Fibroblast of villous mesenchyme (primary cell): ENCODE measurements around the gene SEMA5B. TPM values are rescaled to one million over a fixed set of nuclear protein-coding genes. Genes with fewer than 3 reads are reported as not detected.

ENCODE experiments used
- DNase-seq: peaks from one replicate; pipeline ENCODE4 v3.0.0-alpha.2; 2010; ENCODE audit warnings: low read depth
- H3K4me3 ChIP-seq: 2 replicates; pipeline ENCODE4 v1.5.1; 2011; ENCODE audit warnings: low read depth, mild to moderate bottlenecking, low read length
- CTCF ChIP-seq: IDR thresholded peaks from 2 replicates; pipeline ENCODE4 v1.5.1; 2012; ENCODE audit warnings: low read depth, mild to moderate bottlenecking, low read length; ENCODE audit not compliant: insufficient read depth
- total RNA-seq: library from RNA; depleted of rRNA; stranded (reverse); fragments of >200 nt; gene quantifications from 2 replicates; pipeline ENCODE4 v1.2.3, GENCODE V29; 2012

Gene SEMA5B
- total RNA-seq, 1 donor = not detected

- no peak for DNase-seq
- no peak overlapping the region for H3K4me3 ChIP-seq
- no peak for TF ChIP-seq CTCF
Measured at GRCh38 chr3:122862381-122862780, 165.2 kb downstream of the SEMA5B start.

Other genes with a start within 250 kb of the SEMA5B start
- 6.0 and 6.4 TPM in 2 replicates for gene HSPBAP1, start 233.9 kb downstream of the SEMA5B start, total RNA-seq
- gene SLC49A4, start 232.7 kb downstream of the SEMA5B start, total RNA-seq = 27.1 and 40.2 TPM in 2 replicates
- 42.2 and 43.6 TPM in 2 replicates for gene PDIA5, start 39.3 kb upstream of the SEMA5B start, total RNA-seq
- gene SEC22A, start 174.2 kb upstream of the SEMA5B start, total RNA-seq = 23.5 and 41.9 TPM in 2 replicates